ENCODE data around the gene BCR. TPM values are rescaled to one million over a fixed set of nuclear protein-coding genes. Genes with fewer than 3 reads are reported as not detected.

Gene BCR
- total and polyA plus RNA-seq, 2 donors (not counting 1 experiment from before 2014, with no cell fraction given): 15.7 to 66.6 TPM

- Histone ChIP-seq H3K9ac (ENCODE audit: insufficient read depth, low read length) (no peak overlapping the region), H3K4me2 (ENCODE audit: extremely low read depth, insufficient read depth, low read length) (no peak overlapping the region), H3K4me3 (replicated peaks in 1 of 4; ENCODE audit: control extremely low read depth in 1 of 4, insufficient read depth in 1 of 4, low read depth in 3 of 4, low read length in 4 of 4) (no peak overlapping the region), H3K79me2 (ENCODE audit: control insufficient read depth, insufficient read depth, low read length) (peaks cover 12% of the 10 kb centered on the region), H3K4me1 (ENCODE audit: control insufficient read depth, extremely low read depth, insufficient read depth, low read length) (peaks cover 13% of the 10 kb centered on the region), H4K20me1 (ENCODE audit: control insufficient read depth, extremely low read depth, insufficient read depth, low read length) (no peaks in the 10 kb centered on the region), H3K36me3 (ENCODE audit: control insufficient read depth, insufficient read depth, low read length) (no peaks in the 10 kb centered on the region), H2AFZ (ENCODE audit: low read length) (no peak overlapping the region), H3K27me3 (ENCODE audit: control insufficient read depth, insufficient read depth, low read length) (no peaks in the 10 kb centered on the region), H3K27ac (ENCODE audit: insufficient read depth, low read length) (no peak overlapping the region), H3K9me3 (ENCODE audit: control insufficient read depth, insufficient read depth, low read depth, low read length) (no peaks in the 10 kb centered on the region)
- no peak for DNase-seq (ENCODE audit: low read depth in 2 of 2)
- no peak for TF ChIP-seq CTCF (conservative IDR thresholded peaks at IDR 0.05 in 1 of 2, IDR thresholded peaks at IDR 0.05 in 1 of 2; ENCODE audit: low read depth in 1 of 2, low read length in 2 of 2)
- TF ChIP-seq EZH2 (IDR thresholded peaks at IDR 0.05; ENCODE audit: low read length, missing control alignments): no peak
These were observed 59.1 kb downstream of the BCR start for GRCh38 chr22:23239429-23239828.

GRCh38 chr22:23240639-23241389, 60.5 kb downstream of the BCR start:
- Histone ChIP-seq H2AFZ (ENCODE audit: low read length) (no peak overlapping the region), H4K20me1 (ENCODE audit: control insufficient read depth, extremely low read depth, insufficient read depth, low read length) (no peaks in the 10 kb centered on the region), H3K27ac (ENCODE audit: insufficient read depth, low read length) (no peak overlapping the region), H3K4me2 (ENCODE audit: extremely low read depth, insufficient read depth, low read length) (no peak overlapping the region), H3K9ac (ENCODE audit: insufficient read depth, low read length) (no peak overlapping the region), H3K4me3 (replicated peaks in 1 of 4; ENCODE audit: control extremely low read depth in 1 of 4, insufficient read depth in 1 of 4, low read depth in 3 of 4, low read length in 4 of 4) (no peak overlapping the region), H3K27me3 (ENCODE audit: control insufficient read depth, insufficient read depth, low read length) (no peaks in the 10 kb centered on the region), H3K79me2 (ENCODE audit: control insufficient read depth, insufficient read depth, low read length) (peaks cover 8% of the 10 kb centered on the region), H3K36me3 (ENCODE audit: control insufficient read depth, insufficient read depth, low read length) (no peaks in the 10 kb centered on the region), H3K4me1 (ENCODE audit: control insufficient read depth, extremely low read depth, insufficient read depth, low read length) (peaks cover 19% of the 10 kb centered on the region), H3K9me3 (ENCODE audit: control insufficient read depth, insufficient read depth, low read depth, low read length) (no peaks in the 10 kb centered on the region)
- TF ChIP-seq EZH2 (IDR thresholded peaks at IDR 0.05; ENCODE audit: low read length, missing control alignments) (no peak), CTCF (conservative IDR thresholded peaks at IDR 0.05 in 1 of 2, IDR thresholded peaks at IDR 0.05 in 1 of 2; ENCODE audit: low read depth in 1 of 2, low read length in 2 of 2) (peak in 1 of 2 donors; percentile 25)
- no peak for DNase-seq (ENCODE audit: low read depth in 2 of 2)

- DNase-seq (ENCODE audit: low read depth in 2 of 2): no peak
- no peak overlapping the region for H3K27ac ChIP-seq (ENCODE audit: insufficient read depth, low read length)
- H3K79me2 ChIP-seq (ENCODE audit: control insufficient read depth, insufficient read depth, low read length): peaks cover 5% of the 10 kb centered on the region
- H3K4me2 ChIP-seq (ENCODE audit: extremely low read depth, insufficient read depth, low read length): no peak overlapping the region
- H3K27me3 ChIP-seq (ENCODE audit: control insufficient read depth, insufficient read depth, low read length): no peaks in the 10 kb centered on the region
- TF ChIP-seq CTCF (conservative IDR thresholded peaks at IDR 0.05 in 1 of 2, IDR thresholded peaks at IDR 0.05 in 1 of 2; ENCODE audit: low read depth in 1 of 2, low read length in 2 of 2): no peak
- TF ChIP-seq EZH2 (IDR thresholded peaks at IDR 0.05; ENCODE audit: low read length, missing control alignments): no peak
- H3K9ac ChIP-seq (ENCODE audit: insufficient read depth, low read length): no peak overlapping the region
- H2AFZ ChIP-seq (ENCODE audit: low read length): no peak overlapping the region
- peaks cover 16% of the 10 kb centered on the region for H3K4me1 ChIP-seq (ENCODE audit: control insufficient read depth, extremely low read depth, insufficient read depth, low read length)
- no peaks in the 10 kb centered on the region for H3K9me3 ChIP-seq (ENCODE audit: control insufficient read depth, insufficient read depth, low read depth, low read length)
- no peaks in the 10 kb centered on the region for H3K36me3 ChIP-seq (ENCODE audit: control insufficient read depth, insufficient read depth, low read length)
- H3K4me3 ChIP-seq (replicated peaks in 1 of 4; ENCODE audit: control extremely low read depth in 1 of 4, insufficient read depth in 1 of 4, low read depth in 3 of 4, low read length in 4 of 4): no peak overlapping the region
- no peaks in the 10 kb centered on the region for H4K20me1 ChIP-seq (ENCODE audit: control insufficient read depth, extremely low read depth, insufficient read depth, low read length)
These were observed 61.5 kb downstream of the BCR start for GRCh38 chr22:23241562-23242472.
